Measurements from ENCODE around the gene CD8B. TPM values are rescaled to one million over a fixed set of nuclear protein-coding genes. Genes with fewer than 3 reads are reported as not detected.

CD8B gene
- total and polyA plus RNA-seq, 2 of the 8 experiments (the other 6 are each of a cell fraction or from before 2014, with no cell fraction given): 0.35 to 0.63 TPM

GRCh38 chr2:86807133-86807467, 54.6 kb downstream of the CD8B start:
- no peak overlapping the region for H2BK20ac ChIP-seq (ENCODE audit: low read length)
- no peak overlapping the region for H3K56ac ChIP-seq (replicated peaks; ENCODE audit: insufficient read length, low read depth, low read length)
- ChIA-PET CTCF (ENCODE audit: partially characterized antibody) (interaction anchor here (1.0 to 1.8 kb wide), 9 partner anchors 10 to 42 kb away, joined by 3 to 7 read pairs (median 4); no protein-coding TSS in a partner anchor), POLR2A (ENCODE audit: partially characterized antibody) (interaction anchor here (1.0 to 1.6 kb wide), 3 partner anchors 17 to 366 kb away, joined by 3 to 5 read pairs (median 3); partner anchors contain the start of gene KDM3A)
- no peaks in the 10 kb centered on the region for H3K79me1 ChIP-seq (ENCODE audit: low read depth, low read length)
- TF ChIP-seq MAX (IDR thresholded peaks at IDR 0.05): no peak
- H4K5ac ChIP-seq (ENCODE audit: insufficient read length, low read depth, low read length): no peak overlapping the region
- FAIRE-seq: no peak
- no peak overlapping the region for H3K14ac ChIP-seq (ENCODE audit: insufficient read length)
- H3K18ac ChIP-seq (ENCODE audit: extremely low read depth, low read length): 0 out of 2 replicates have a peak overlapping the region, but pooled peaks have one; percentile 5
- WGBS, 2 experiments (ENCODE audit: extremely low coverage in 1 of 2, insufficient coverage in 1 of 2, insufficient read length in 1 of 2, insufficient replicate concordance in 2 of 2, low coverage in 1 of 2, low lambda C conversion rate in 2 of 2, missing lambda C conversion rate in 1 of 2): 60% methylated on average over 10 of the region's 11 CpGs; no CpG with 5 or more reads in 1 of the 2 experiments
- no peak overlapping the region for H3K9ac ChIP-seq (replicated peaks in 1 of 4; ENCODE audit: extremely low read depth in 1 of 4, low read depth in 3 of 4, low read length in 3 of 4)
- 0 out of 2 replicates have a peak overlapping the region, but pooled peaks have one; percentile 46 for H2BK12ac ChIP-seq (ENCODE audit: low read depth, low read length)
- no peaks in the 10 kb centered on the region for H4K20me1 ChIP-seq (replicated peaks in 1 of 2; ENCODE audit: control insufficient read depth in 1 of 2, insufficient read depth in 2 of 2, low read length in 2 of 2)
- peaks cover 0 to 20% (median 12%) of the 10 kb centered on the region in 4 experiments; a peak in 5 of 7 replicates for H3K27me3 ChIP-seq (replicated peaks in 1 of 4; ENCODE audit: control insufficient read depth in 3 of 4, extremely low read depth in 1 of 4, insufficient read depth in 3 of 4, low read length in 3 of 4)
- no peak overlapping the region for H3K4ac ChIP-seq (replicated peaks; ENCODE audit: insufficient read length, low read depth, low read length)
- peaks cover 8% of the 10 kb centered on the region; the same call in 1 of the 2 replicates for H3K23me2 ChIP-seq (ENCODE audit: low read depth, low read length)
- H2BK120ac ChIP-seq (replicated peaks; ENCODE audit: low read depth, low read length): no peak overlapping the region
- no peak overlapping the region for H2BK15ac ChIP-seq (ENCODE audit: low read length)
- H3K79me2 ChIP-seq (ENCODE audit: control insufficient read depth in 1 of 2, insufficient read depth in 2 of 2, low read length in 2 of 2): no peaks in the 10 kb centered on the region
- no peak overlapping the region for H3K23ac ChIP-seq (ENCODE audit: insufficient read length)
- H2AK5ac ChIP-seq (ENCODE audit: low read depth, low read length): no peak overlapping the region
- H3K36me3 ChIP-seq (ENCODE audit: control insufficient read depth in 2 of 4, insufficient read depth in 4 of 4, low read length in 3 of 4): no peaks in the 10 kb centered on the region
- H3K9me3 ChIP-seq (ENCODE audit: insufficient read depth in 2 of 2, low read depth in 1 of 2, low read length in 1 of 2): no peaks in the 10 kb centered on the region
- DNase-seq (ENCODE audit: low read depth in 1 of 2, low spot score in 2 of 2): no peak
- peak overlapping the region; percentile 19 to 68 (median 46); a peak in 6 of 8 replicates for H3K4me3 ChIP-seq (ENCODE audit: extremely low read depth in 1 of 4, insufficient read depth in 2 of 4, low read depth in 3 of 4, low read length in 4 of 4)
- peak overlapping the region; percentile 82 for H2AFZ ChIP-seq (ENCODE audit: low read length)
- H3K27ac ChIP-seq (ENCODE audit: low read depth, low read length): no peak overlapping the region
- H4K91ac ChIP-seq (replicated peaks; ENCODE audit: insufficient read length, low read length): no peak overlapping the region
- peaks cover 0 to 3% (median 1%) of the 10 kb centered on the region in 4 experiments; a peak in 1 of 7 replicates for H3K4me1 ChIP-seq (replicated peaks in 1 of 4; ENCODE audit: control insufficient read depth in 3 of 4, insufficient read depth in 4 of 4, low read length in 3 of 4)
- peak overlapping the region; percentile 78 to 96 for H3K4me2 ChIP-seq (ENCODE audit: insufficient read depth in 1 of 2, low read depth in 2 of 2, low read length in 2 of 2)
- no peak overlapping the region for H4K8ac ChIP-seq (ENCODE audit: extremely low read depth, insufficient read depth, low read length)
- no peak overlapping the region for H2BK5ac ChIP-seq (ENCODE audit: low read depth, low read length)

Measured in H1 (cell line).